NCI-H1694 treated with DMSO at 0.1 percent for 48 hours (cell line): Measurements from ENCODE around the gene ZNF581.
A peak's percentile ranks its signal among the peaks of the same experiment; 100 is the strongest.

Source experiments
- DNase-seq: peaks from one replicate; lab custom pipeline; 2025; lab: John Stamatoyannopoulos, UW

ZNF581 gene

GRCh38 chr19:55666343-55667005 lies 23.0 kb downstream of the ZNF581 start:
- DNase-seq: no peak

DNA sequence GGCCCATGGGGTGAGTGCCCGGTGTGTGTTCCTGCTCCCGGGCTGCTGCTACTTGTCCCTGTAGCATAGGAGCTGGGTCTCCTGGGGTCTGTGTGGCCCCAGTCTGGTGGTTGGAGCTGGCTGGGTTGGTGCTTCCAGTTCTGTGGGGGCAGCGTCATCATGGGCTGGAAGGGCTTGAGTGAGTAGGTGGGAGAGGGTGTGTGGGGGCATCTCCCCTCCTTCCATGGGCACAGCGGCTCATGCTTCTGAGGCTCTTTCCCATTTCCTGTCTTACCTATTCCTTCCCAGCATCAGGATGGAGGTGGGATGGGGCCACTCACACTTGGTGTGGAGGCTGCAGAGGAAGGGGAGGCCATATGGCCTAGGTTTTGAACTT lies 23.5 kb downstream of the ZNF581 start:
- DNase-seq: no peak

- no peak for DNase-seq
These were observed 24.1 kb downstream of the ZNF581 start for GRCh38 chr19:55667511-55667910.

DNA sequence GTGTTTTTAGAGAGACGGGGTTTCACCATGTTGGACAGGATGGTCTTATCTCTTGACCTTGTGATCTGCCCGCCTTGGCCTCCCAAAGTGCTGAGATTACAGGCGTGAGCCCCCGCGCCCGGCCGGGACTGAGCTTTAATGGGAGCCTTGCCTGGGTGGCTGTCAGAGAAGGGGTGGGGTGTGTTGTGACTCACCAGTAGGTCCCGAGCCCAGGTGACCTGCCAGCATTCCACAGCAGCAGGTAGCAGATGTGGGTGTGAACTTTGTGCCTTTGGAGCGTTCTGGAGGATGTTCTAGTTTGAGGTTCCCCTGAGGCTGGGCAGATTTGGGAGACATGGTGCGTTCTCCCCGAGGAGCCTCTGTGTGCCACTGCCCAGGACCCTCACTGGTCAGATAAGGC lies 24.5 kb downstream of the ZNF581 start:
- DNase-seq: no peak

DNA sequence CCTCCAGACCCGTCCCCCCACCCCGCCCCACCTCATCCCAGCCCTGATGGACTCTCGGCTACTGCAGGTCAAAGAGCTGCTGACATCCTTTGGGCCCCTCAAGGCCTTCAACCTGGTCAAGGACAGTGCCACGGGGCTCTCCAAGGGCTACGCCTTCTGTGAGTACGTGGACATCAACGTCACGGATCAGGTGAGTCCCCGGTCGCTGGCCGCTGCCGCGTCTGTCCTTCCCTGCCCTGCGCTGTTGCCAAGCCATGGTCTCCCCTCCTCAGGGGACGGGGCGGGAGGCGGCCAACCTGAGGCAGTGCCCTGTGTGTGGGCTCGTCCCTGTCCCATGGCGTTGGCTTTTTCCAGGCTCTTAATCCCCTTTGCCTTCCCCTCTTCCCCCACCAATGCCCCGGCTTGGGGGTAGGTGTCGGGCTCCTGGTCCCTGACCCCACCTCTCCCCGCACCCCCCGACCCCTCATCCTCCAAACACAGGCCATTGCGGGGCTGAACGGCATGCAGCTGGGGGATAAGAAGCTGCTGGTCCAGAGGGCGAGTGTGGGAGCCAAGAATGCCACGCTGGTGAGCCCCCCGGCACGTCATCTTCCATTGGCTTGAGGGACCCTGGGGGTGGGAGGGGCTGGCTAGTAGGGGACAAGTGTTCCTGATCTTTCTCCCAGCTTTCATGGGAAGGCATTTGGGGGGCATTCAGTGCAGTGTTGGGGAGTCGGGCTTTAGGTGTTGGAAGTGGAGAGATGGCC lies 25.3 kb downstream of the ZNF581 start:
- DNase-seq: no peak

DNA sequence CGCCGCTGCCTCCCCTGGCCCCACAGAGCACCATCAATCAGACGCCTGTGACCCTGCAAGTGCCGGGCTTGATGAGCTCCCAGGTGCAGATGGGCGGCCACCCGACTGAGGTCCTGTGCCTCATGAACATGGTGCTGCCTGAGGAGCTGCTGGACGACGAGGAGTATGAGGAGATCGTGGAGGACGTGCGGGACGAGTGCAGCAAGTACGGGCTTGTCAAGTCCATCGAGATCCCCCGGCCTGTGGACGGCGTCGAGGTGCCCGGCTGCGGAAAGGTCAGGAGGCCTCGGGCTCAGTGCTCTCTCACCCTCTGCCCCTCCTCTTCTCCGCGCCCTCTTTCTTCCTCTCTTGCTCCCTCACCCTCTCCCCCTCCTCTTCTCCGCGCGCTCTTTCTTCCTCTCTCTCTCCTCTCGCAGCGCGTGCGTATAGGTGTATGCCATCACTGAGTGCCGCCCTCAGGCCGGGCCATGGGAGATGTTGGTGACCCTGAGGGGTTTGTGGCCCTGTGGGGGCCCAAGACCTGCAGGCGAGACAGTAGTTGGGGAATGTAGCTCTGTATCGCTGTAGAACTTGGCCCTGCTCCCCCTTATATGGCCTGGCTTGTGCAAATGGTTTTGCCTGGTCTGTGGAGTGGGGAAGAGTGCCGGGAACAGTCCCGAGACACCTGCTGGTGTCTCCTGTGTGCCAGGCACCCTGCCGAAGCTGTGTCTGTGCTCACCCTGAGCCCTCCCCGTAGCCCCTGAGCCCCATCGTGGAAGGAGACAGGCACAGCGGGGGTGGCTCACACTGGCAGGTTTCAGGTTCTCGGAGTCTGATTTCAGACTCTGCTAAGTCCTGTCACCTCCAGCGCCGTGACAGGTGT lies 26.2 kb downstream of the ZNF581 start:
- no peak for DNase-seq

- DNase-seq: no peak
These were observed 27.0 kb downstream of the ZNF581 start for GRCh38 chr19:55670280-55671053.

DNA sequence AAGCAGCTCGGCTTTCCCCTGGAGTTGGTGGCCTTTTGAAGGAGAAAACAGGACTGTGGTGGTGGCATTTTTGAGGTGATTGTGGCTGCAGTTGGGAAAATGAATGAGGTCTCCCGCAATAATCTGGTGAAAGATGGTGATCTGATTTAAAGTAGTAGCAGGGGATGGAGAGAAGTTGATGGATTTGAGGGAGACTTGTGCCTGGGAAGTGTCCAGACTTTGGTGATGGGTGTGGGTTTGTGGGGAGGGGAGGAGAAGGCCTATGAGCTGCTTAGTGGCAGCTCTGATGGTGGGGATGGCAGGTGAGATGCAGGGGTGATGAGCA lies 27.6 kb downstream of the ZNF581 start:
- DNase-seq: no peak

GRCh38 chr19:55672418-55672817 lies 29.0 kb downstream of the ZNF581 start:
- no peak for DNase-seq

- no peak for DNase-seq
These were observed 30.0 kb downstream of the ZNF581 start for GRCh38 chr19:55673465-55673864.

- no peak for DNase-seq
These were observed 30.4 kb downstream of the ZNF581 start for GRCh38 chr19:55673889-55674288.

DNA sequence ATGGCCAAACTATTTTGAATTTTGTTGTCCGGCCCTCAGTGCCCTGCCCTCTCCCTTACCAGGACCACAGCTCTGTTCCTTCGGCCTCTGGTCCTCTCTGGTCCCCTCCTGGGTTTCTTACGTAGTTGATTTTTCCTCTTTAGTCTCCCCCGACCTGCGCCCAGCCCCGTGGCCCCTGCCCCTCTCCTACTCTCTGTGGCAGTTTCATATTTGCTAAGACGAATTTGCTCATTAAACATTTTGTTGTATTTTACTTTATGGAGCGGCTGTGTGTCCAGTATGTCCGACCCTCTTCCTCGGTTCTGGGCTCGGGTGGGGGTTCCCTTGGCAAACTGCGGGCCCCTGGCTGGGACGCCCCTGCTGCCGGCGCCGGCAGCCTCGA lies 31.0 kb downstream of the ZNF581 start:
- no peak for DNase-seq

DNA sequence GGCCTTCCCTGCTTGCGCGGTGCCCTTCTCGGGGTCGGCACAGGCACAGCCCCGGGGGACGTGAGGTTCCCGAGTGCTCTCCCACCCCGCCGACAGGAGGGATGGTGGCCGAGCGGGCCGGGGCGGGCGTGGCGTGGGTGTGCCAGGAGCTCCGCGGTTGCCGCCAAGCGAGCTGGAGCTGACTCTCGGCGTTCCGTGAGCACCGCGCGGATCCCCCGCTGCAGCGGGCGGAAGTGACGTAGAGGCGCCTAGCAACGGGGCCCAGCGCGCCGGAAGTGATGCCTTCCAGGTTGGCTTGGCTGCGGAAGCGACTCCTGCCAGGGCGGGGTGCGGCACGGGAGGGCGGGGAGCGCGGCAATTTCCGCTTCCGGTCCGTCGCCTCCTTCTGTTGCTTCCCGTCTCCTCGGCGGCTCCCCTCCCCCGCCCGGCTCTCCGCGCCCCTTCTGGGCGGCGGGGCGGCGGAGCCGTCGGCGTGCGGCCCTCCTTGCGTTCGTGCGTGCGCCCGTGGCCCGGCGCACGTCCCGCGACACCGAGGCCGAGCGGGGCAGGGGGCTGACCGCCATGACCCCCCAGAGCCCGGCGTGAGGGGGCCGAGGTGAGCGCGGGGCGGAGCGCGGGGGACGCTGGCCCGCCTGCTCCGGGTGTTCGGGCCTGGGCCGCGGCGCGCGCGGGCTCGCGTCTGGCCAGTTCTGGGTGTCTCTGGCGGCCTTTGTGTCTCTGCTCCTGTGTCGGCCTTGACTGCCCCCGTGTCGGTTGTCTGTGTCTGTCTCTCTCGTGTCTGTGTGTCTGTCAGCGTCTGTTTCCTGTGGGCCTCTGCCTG lies 31.6 kb downstream of the ZNF581 start, which contains the start of gene EPN1:
Gene EPN1, plus strand, starts transcription at position 386 of the 820 bp plus-strand sequence. CDS start 3,402 bp downstream, outside the sequence.
- DNase-seq: peak; percentile 90

- DNase-seq: no peak
These were observed 32.4 kb downstream of the ZNF581 start for GRCh38 chr19:55675661-55676354.

DNA sequence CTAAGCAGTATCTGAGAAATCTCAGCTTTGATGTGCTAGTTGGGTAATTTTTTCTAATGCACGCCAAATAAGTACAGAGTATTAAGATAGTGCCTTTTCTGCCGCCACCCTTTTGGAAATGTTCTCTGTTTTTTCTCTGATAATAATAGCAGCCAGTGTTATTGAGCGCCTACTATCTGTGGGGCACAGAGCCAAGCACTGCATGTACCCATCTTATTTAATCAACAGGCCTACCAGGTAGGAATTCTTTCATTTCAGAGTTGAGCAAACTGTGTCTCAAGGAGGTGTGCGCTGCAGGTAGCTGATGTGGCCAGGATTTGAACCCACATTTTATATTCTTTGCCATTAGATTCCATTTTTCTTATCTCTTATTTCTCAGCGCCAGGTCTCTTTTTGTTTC lies 32.9 kb downstream of the ZNF581 start:
- no peak for DNase-seq

DNA sequence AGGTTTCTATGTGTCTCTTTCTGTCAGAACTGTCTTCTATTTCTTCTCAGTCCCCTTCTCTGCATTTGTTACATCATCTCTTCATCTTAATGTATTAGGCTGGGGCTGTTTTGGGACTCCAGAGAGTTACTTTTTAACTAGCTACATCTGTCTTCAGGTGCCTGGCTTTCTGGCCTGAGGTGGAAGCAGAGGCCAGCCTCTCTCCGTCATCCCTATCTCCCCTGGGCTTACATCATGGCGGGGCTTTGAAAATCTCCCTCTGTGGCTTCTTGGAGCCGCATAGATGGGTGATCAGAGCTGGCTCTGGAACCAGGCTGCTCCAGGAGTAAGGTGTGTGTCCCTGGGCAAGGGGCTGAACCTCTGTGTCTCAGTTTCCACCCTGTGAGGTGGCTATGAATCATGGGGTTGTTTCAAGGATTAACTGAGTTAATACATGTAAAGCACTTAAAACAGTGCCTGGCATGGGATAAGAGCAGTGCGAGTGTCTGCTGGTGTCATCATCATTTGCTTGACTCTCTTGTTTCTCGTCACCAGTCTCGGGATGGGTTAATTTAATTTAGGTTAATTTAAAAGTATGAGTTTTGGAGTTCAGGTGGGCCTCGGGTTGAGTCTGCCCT lies 33.5 kb downstream of the ZNF581 start:
- no peak for DNase-seq

DNA sequence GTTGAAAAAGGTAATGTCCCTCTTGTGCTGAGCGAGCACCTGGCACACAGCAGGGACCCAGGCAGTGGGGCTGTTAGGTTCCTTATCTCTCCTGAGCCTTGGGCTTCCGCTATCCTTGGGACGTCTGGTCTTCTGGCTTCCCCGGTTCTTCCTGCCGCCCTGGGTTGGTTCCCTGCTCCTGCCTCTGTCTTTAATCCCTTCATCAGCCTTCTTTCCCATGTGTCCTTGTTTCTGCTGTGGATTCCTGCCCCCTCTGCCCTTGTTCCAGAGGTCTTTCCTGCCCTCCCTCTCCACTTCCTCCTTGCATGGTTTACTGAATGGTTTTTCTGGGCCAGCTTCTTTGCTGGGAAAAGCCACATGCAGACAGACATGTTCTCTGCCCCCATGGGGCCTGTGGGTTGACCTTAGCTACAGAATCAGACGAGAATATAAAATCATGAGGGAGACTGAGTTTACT lies 34.2 kb downstream of the ZNF581 start:
- DNase-seq: no peak

DNA sequence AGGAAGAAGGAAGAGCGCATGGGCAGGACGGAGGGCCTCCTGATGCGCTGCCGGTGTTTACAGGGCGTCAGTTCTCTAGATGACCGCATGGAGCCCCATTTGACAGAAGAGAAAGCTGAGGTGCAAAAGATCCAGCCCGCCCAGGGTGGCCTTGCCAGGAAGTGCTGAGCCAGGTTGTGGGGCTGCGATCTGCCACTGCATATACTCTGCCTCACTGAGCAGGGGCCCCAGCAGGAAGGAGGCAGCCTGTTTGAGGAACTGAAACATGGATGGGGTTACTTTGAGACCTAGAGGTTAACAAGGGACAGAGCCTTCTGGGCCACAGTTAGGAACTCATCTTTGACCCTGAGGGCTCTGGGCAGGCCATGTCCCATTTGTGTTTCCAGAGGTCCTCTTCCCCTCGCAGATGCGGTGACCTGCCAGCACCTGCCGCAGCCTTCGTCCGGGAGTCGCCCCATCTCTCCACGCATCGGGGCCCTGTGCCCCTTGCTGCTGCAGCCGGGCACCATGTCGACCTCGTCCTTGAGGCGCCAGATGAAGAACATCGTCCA lies 34.7 kb downstream of the ZNF581 start:
- DNase-seq: no peak

GRCh38 chr19:55679343-55680257 lies 36.2 kb downstream of the ZNF581 start:
- DNase-seq: no peak
